ENCODE results near the gene HBEGF.

DNA sequence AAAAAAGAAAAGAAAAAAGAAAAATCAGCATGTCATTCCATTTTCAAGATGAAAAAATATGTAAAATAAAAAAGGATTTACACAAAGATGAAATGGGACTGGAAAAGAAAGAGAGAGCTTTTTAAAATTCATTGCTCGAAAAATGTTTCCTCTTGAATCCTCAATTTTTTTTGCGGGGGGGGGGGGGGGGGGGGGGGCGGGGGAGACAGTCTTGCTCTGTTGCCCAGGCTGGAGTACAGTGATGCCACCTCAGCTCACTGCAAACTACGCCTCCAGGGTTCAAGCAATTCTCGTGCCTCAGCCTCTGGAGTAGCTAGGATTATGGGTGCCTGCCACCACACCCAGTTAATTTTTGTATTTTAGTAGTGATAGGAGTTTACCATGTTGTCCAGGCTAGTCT lies 60.0 kb downstream of the HBEGF start:
- TF ChIP-seq, protein P1, sequence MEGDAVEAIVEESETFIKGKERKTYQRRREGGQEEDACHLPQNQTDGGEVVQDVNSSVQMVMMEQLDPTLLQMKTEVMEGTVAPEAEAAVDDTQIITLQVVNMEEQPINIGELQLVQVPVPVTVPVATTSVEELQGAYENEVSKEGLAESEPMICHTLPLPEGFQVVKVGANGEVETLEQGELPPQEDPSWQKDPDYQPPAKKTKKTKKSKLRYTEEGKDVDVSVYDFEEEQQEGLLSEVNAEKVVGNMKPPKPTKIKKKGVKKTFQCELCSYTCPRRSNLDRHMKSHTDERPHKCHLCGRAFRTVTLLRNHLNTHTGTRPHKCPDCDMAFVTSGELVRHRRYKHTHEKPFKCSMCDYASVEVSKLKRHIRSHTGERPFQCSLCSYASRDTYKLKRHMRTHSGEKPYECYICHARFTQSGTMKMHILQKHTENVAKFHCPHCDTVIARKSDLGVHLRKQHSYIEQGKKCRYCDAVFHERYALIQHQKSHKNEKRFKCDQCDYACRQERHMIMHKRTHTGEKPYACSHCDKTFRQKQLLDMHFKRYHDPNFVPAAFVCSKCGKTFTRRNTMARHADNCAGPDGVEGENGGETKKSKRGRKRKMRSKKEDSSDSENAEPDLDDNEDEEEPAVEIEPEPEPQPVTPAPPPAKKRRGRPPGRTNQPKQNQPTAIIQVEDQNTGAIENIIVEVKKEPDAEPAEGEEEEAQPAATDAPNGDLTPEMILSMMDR (IDR thresholded peaks at IDR 0.05), result no peak
- no peak for TF ChIP-seq POLR2A (IDR thresholded peaks at IDR 0.05)
